GM12878 (cell line): ENCODE results near the gene GSAP. TPM values are rescaled to one million over a fixed set of nuclear protein-coding genes. Genes with fewer than 3 reads are reported as not detected.

Experiments used
- ATAC-seq: fragments of 200-7000 bp; cut with Tn5 transposase; 3 replicates; pipeline ENCODE4 v1.9.1; 2020; ENCODE audit warnings: mild to moderate bottlenecking, moderate library complexity
- BruUV-seq: library from RNA; stranded (reverse); fragments of 400-500 nt; replicated peaks from 2 replicates; lab custom pipeline; 2021; lab: Mats Ljungman, UMichigan
- CTCF ChIA-PET: fragments of 300-600 bp; sonication (Branson Sonifier 250); formaldehyde crosslinking; extraction: SDS; loops from one replicate; lab custom pipeline; 2021; ENCODE audit warnings: inconsistent platforms; lab: Yijun Ruan, JAX
- POLR2A ChIA-PET: fragments of 350-600 bp; formaldehyde crosslinking; extraction: SDS; loops from one replicate; lab custom pipeline; 2021; ENCODE audit warnings: inconsistent platforms; lab: Charles Lee
- RAD21 ChIA-PET: fragments of 300-600 bp; sonication (Branson Sonifier 250); formaldehyde crosslinking; loops from one replicate; lab custom pipeline; 2023; ENCODE audit warnings: antibody characterized with exemption; ENCODE audit not compliant: unreplicated experiment; lab: Charles Lee
- SMC1A ChIA-PET: fragments of 300-600 bp; sonication (Branson Sonifier 250); formaldehyde crosslinking; loops from one replicate; lab custom pipeline; 2023; ENCODE audit not compliant: unreplicated experiment, uncharacterized antibody; lab: Charles Lee
- DNase-seq: peaks from one replicate; pipeline ENCODE4 v3.0.0-alpha.2; 2011; ENCODE audit warnings: low read depth, low spot score
- FAIRE-seq: peaks from 3 replicates; lab custom pipeline; 2011; peaks lifted over from hg19 to GRCh38; lab: Jason Lieb, UNC
- H2AFZ ChIP-seq: 2 replicates; pipeline ENCODE4 v1.6.0; 2011; ENCODE audit warnings: low read depth, low read length, control low read depth; ENCODE audit not compliant: control insufficient read depth
- H3K27ac ChIP-seq: 2 replicates; pipeline ENCODE4 v1.5.1; 2011; ENCODE audit warnings: control low read depth; ENCODE audit not compliant: control insufficient read depth, insufficient read depth
- H3K27me3 ChIP-seq, 2 experiments: replicated peaks in 1 of 2; 2 replicates each; pipeline versions ENCODE4 v1.6.0 to v1.6.1; 2011; ENCODE audit warnings: low read length in 1 of 2; ENCODE audit not compliant: control insufficient read depth in 2 of 2, insufficient read depth in 2 of 2
- H3K36me3 ChIP-seq, 2 experiments: 2 replicates each; pipeline ENCODE4 v1.5.1; 2011; ENCODE audit warnings: low read length in 1 of 2; ENCODE audit not compliant: control insufficient read depth in 2 of 2, insufficient read depth in 2 of 2
- H3K4me1 ChIP-seq: 2 replicates; pipeline ENCODE4 v1.6.1; 2011; ENCODE audit warnings: mild to moderate bottlenecking, low read length, moderate library complexity, mixed read lengths; ENCODE audit not compliant: control insufficient read depth, insufficient read depth
- H3K4me2 ChIP-seq: 2 replicates; pipeline ENCODE4 v1.6.0; 2011; ENCODE audit warnings: control low read depth; ENCODE audit not compliant: control insufficient read depth, insufficient read depth
- H3K4me3 ChIP-seq: fragments of 200-600 bp; sonication (generic); 2 replicates; pipeline ENCODE4 v1.5.1; 2016
- H3K79me2 ChIP-seq: 2 replicates; pipeline ENCODE4 v1.6.0; 2011; ENCODE audit warnings: low read length; ENCODE audit not compliant: control insufficient read depth, insufficient read depth
- H3K9ac ChIP-seq: 2 replicates; pipeline ENCODE4 v1.8.0; 2011; ENCODE audit warnings: low read length, control low read depth, mixed read lengths; ENCODE audit not compliant: control insufficient read depth, insufficient read depth
- H3K9me3 ChIP-seq: replicated peaks from 3 replicates; pipeline ENCODE4 v1.5.1; 2011; ENCODE audit warnings: mild to moderate bottlenecking, low read length; ENCODE audit not compliant: control insufficient read depth, insufficient read depth
- H4K20me1 ChIP-seq: 2 replicates; pipeline ENCODE4 v1.6.0; 2011; ENCODE audit not compliant: control insufficient read depth, insufficient read depth
- CBX3 ChIP-seq: fragments of 200-600 bp; sonication (generic); IDR thresholded peaks from 2 replicates; pipeline ENCODE4 v1.6.1; 2016; ENCODE audit warnings: low read depth, borderline replicate concordance
- DPF2 ChIP-seq: fragments of 450-650 bp; IDR thresholded peaks from 2 replicates; pipeline ENCODE4 v1.6.1; 2017; ENCODE audit warnings: mild to moderate bottlenecking
- EED ChIP-seq: sonication (generic); IDR thresholded peaks from 2 replicates; pipeline ENCODE4 v1.6.1; 2016; ENCODE audit warnings: antibody characterized with exemption, low read depth
- IRF4 ChIP-seq: IDR thresholded peaks from 2 replicates; pipeline ENCODE4 v1.6.1; 2011; ENCODE audit warnings: low read depth, low read length
- KLF5 ChIP-seq: fragments of 450-650 bp; IDR thresholded peaks from 2 replicates; pipeline ENCODE4 v1.6.1; 2014; ENCODE audit warnings: mild to moderate bottlenecking; ENCODE audit not compliant: partially characterized antibody
- MEF2A ChIP-seq: IDR thresholded peaks from 2 replicates; pipeline ENCODE4 v1.6.1; 2011; ENCODE audit warnings: low read depth, mild to moderate bottlenecking, low read length, moderate library complexity; ENCODE audit not compliant: insufficient read depth
- MTA2 ChIP-seq: fragments of 450-650 bp; IDR thresholded peaks from 2 replicates; pipeline ENCODE4 v1.6.1; 2016; ENCODE audit warnings: low read depth, mild to moderate bottlenecking, moderate library complexity
- NFYB ChIP-seq: IDR thresholded peaks from 2 replicates; pipeline ENCODE4 v1.6.1; 2011; ENCODE audit warnings: low read depth, mild to moderate bottlenecking, low read length, improper control_type of control experiment, moderate library complexity; ENCODE audit not compliant: insufficient read depth
- NRF1 ChIP-seq: conservative IDR thresholded peaks from 2 replicates; pipeline ENCODE4 v1.6.1; 2011; ENCODE audit warnings: mild to moderate bottlenecking, low read depth, low read length, improper control_type of control experiment
- POLR2AphosphoS5 ChIP-seq: IDR thresholded peaks from 2 replicates; pipeline ENCODE4 v1.6.1; 2011; ENCODE audit warnings: mild to moderate bottlenecking, low read length, inconsistent platforms
- RAD21 ChIP-seq: IDR thresholded peaks from 2 replicates; pipeline ENCODE4 v1.6.1; 2011; ENCODE audit warnings: mild to moderate bottlenecking, low read depth, low read length, moderate library complexity; ENCODE audit not compliant: insufficient read depth
- RELA ChIP-seq: fragments of 450-650 bp; IDR thresholded peaks from 2 replicates; pipeline ENCODE4 v1.8.0; 2014; ENCODE audit warnings: borderline replicate concordance; ENCODE audit not compliant: partially characterized antibody
- SMAD1 ChIP-seq: fragments of 450-650 bp; IDR thresholded peaks from 2 replicates; pipeline ENCODE4 v1.6.1; 2018; ENCODE audit warnings: mild to moderate bottlenecking, low read depth; ENCODE audit not compliant: partially characterized antibody
- SMAD5 ChIP-seq: IDR thresholded peaks from 2 replicates; pipeline ENCODE4 v1.6.1; 2016; ENCODE audit warnings: antibody characterized with exemption, low read depth
- ZNF622 ChIP-seq: fragments of 450-650 bp; IDR thresholded peaks from 2 replicates; pipeline ENCODE4 v1.6.1; 2017; ENCODE audit warnings: mild to moderate bottlenecking, inconsistent platforms
- WGBS: methylation state at CpG from one replicate; pipeline ENCODE4 v1.1.6; 2016; ENCODE audit warnings: low lambda C conversion rate; ENCODE audit not compliant: insufficient replicate concordance, insufficient coverage; ENCODE audit errors: missing lambda C conversion rate; 5-methylcytosine and 5-hydroxymethylcytosine counted together
- in situ Hi-C: fragments of 300-500 bp; cut with MboI; formaldehyde crosslinking; loops from 9 replicates; pipeline ENCODE4 v1.14.3; 2018; ENCODE audit warnings: mixed read lengths
- intact Hi-C: fragments of 100-400 bp; cut with micrococcal nuclease; formaldehyde crosslinking; loops from one replicate; pipeline ENCODE4 v1.14.2; 2022; ENCODE audit not compliant: unreplicated experiment
- polyA plus RNA-seq, 11 experiments: library from polyadenylated mRNA; depleted of rRNA in 4 of 11; unstranded in 6 of 11; stranded (reverse) in 5 of 11; fragments of >200 nt; fragmentation: Nextera tagmentation in 4 of 11; fragmentation: Illumina TruSeq in 1 of 11; extraction: Ambion mirVana in 4 of 11; extraction: Trizol in 1 of 11; gene quantifications; 1 replicate in 1 of 11; 2 replicates in 10 of 11; pipeline versions ENCODE4 v1.2.1 to v1.2.3, GENCODE V29; 2011 to 2016; ENCODE audit warnings: inconsistent platforms in 2 of 11, missing spikeins in 2 of 11, low read depth in 1 of 11
- total RNA-seq, 4 experiments: library from RNA; depleted of rRNA in 3 of 4; stranded (reverse); fragments of >200 nt in 3 of 4; fragmentation: Illumina TruSeq in 1 of 4; extraction: Trizol in 1 of 4; gene quantifications; 2 replicates each; pipeline versions ENCODE4 v1.2.1 to v1.2.3, GENCODE V29; 2013 to 2021
- TF ChIP-seq, protein P1 (sequence below): IDR thresholded peaks from 2 replicates; pipeline ENCODE4 v1.6.1; 2012; ENCODE audit warnings: low read depth, low read length, improper control_type of control experiment
- TF ChIP-seq, protein P2 (sequence below): fragments of 450-650 bp; IDR thresholded peaks from 2 replicates; pipeline ENCODE4 v1.6.1; 2016; ENCODE audit warnings: mild to moderate bottlenecking, moderate library complexity, borderline replicate concordance

The GSAP gene
- total and polyA plus RNA-seq, 10 of the 15 experiments (the other 5 are each of a cell fraction or from before 2014, with no cell fraction given), result 6.6 to 38.1 (median 21.8) TPM

GRCh38 chr7:77313876-77314480 is 102.2 kb downstream of the GSAP start:
- 85% methylated on average over 5 of the region's 5 CpGs for WGBS
- no peak overlapping the region for H3K9ac ChIP-seq
- ChIA-PET RAD21 (no interaction called here), POLR2A (interaction anchor here (0.8 kb wide), 1 partner anchor 22 kb away, joined by 3 read pairs; no protein-coding TSS in a partner anchor), CTCF (no interaction called here)
- no peak overlapping the region for H2AFZ ChIP-seq
- H3K4me1 ChIP-seq, result no peaks in the 10 kb centered on the region
- DNase-seq, result no peak
- TF ChIP-seq, protein P1, sequence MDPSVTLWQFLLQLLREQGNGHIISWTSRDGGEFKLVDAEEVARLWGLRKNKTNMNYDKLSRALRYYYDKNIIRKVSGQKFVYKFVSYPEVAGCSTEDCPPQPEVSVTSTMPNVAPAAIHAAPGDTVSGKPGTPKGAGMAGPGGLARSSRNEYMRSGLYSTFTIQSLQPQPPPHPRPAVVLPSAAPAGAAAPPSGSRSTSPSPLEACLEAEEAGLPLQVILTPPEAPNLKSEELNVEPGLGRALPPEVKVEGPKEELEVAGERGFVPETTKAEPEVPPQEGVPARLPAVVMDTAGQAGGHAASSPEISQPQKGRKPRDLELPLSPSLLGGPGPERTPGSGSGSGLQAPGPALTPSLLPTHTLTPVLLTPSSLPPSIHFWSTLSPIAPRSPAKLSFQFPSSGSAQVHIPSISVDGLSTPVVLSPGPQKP, result no peak
- TF ChIP-seq, protein P2, sequence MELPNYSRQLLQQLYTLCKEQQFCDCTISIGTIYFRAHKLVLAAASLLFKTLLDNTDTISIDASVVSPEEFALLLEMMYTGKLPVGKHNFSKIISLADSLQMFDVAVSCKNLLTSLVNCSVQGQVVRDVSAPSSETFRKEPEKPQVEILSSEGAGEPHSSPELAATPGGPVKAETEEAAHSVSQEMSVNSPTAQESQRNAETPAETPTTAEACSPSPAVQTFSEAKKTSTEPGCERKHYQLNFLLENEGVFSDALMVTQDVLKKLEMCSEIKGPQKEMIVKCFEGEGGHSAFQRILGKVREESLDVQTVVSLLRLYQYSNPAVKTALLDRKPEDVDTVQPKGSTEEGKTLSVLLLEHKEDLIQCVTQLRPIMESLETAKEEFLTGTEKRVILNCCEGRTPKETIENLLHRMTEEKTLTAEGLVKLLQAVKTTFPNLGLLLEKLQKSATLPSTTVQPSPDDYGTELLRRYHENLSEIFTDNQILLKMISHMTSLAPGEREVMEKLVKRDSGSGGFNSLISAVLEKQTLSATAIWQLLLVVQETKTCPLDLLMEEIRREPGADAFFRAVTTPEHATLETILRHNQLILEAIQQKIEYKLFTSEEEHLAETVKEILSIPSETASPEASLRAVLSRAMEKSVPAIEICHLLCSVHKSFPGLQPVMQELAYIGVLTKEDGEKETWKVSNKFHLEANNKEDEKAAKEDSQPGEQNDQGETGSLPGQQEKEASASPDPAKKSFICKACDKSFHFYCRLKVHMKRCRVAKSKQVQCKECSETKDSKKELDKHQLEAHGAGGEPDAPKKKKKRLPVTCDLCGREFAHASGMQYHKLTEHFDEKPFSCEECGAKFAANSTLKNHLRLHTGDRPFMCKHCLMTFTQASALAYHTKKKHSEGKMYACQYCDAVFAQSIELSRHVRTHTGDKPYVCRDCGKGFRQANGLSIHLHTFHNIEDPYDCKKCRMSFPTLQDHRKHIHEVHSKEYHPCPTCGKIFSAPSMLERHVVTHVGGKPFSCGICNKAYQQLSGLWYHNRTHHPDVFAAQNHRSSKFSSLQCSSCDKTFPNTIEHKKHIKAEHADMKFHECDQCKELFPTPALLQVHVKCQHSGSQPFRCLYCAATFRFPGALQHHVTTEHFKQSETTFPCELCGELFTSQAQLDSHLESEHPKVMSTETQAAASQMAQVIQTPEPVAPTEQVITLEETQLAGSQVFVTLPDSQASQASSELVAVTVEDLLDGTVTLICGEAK, result no peak
- TF ChIP-seq DPF2 (no peak), SMAD1 (no peak), CBX3 (no peak), EED (no peak), NRF1 (no peak), POLR2AphosphoS5 (no peak), ZNF622 (no peak), KLF5 (no peak), MEF2A (no peak), RELA (no peak), NFYB (no peak), RAD21 (no peak), MTA2 (no peak), IRF4 (no peak), SMAD5 (no peak)
- TF ChIP-seq, all 136 proteins: peak for 0
- ATAC-seq (no peak), FAIRE-seq (no peak)
- Histone ChIP-seq H3K36me3 (peaks cover under 1 to 3% of the 10 kb centered on the region in 2 experiments; a peak in 2 of 4 replicates), H3K4me3 (no peak overlapping the region), H3K27me3 (no peaks in the 10 kb centered on the region), H3K27ac (no peak overlapping the region), H3K4me2 (no peak overlapping the region), H4K20me1 (no peaks in the 10 kb centered on the region), H3K79me2 (no peaks in the 10 kb centered on the region), H3K9me3 (no peaks in the 10 kb centered on the region)
- in situ Hi-C loops, result no loop called here
- BruUV-seq, result no TSS peak
- intact Hi-C loops, result no loop called here
- SMC1A ChIA-PET, result interaction anchor here (1.4 kb wide), 1 partner anchor 67 kb away, joined by 3 read pairs; no protein-coding TSS in a partner anchor
